T-cell (primary cell): ENCODE measurements around the gene CPB2. TPM values are rescaled to one million over a fixed set of nuclear protein-coding genes. Genes with fewer than 3 reads are reported as not detected.

Source experiments
- ATAC-seq, 4 experiments: fragments of 200-7000 bp in 3 of 4; fragments of 150-1000 bp in 1 of 4; cut with Tn5 transposase; replicated peaks in 1 of 4; 1 replicate in 3 of 4; 2 replicates in 1 of 4; pipeline ENCODE4 v1.10.0; 2021; ENCODE audit warnings: moderate library complexity in 3 of 4, mild to moderate bottlenecking in 2 of 4, moderate number of reproducible peaks in 1 of 4
- CTCF ChIA-PET, 2 donors: fragments of 300-600 bp; sonication (Branson Sonifier 250); formaldehyde crosslinking; loops; one replicate each; lab custom pipeline; 2022; ENCODE audit warnings: antibody characterized with exemption in 2 of 2; lab: Charles Lee
- POLR2A ChIA-PET, 2 donors: fragments of 300-600 bp; sonication (Branson Sonifier 250); formaldehyde crosslinking; loops; one replicate each; lab custom pipeline; 2022; ENCODE audit warnings: antibody characterized with exemption in 2 of 2; lab: Charles Lee
- DNase-seq, 35 experiments: peaks; one replicate each; pipeline versions ENCODE4 v3.0.0 to v3.0.0-alpha.2; 2013 to 2023
- H3K27ac ChIP-seq: one replicate; pipeline ENCODE4 v1.5.1; 2013; ENCODE audit warnings: low read length
- H3K27me3 ChIP-seq, 2 experiments: replicated peaks in 1 of 2; 1 replicate in 1 of 2; 2 replicates in 1 of 2; pipeline versions ENCODE4 v1.6.1 to v1.7.0; 2013; ENCODE audit warnings: low read length in 1 of 2, mixed read lengths in 1 of 2; ENCODE audit not compliant: control insufficient read depth in 2 of 2, insufficient read depth in 2 of 2; ENCODE audit errors: extremely low read depth in 1 of 2
- H3K36me3 ChIP-seq, 2 donors: 1 replicate in 1 of 2; 2 replicates in 1 of 2; pipeline versions ENCODE4 v1.6.1 to v1.7.0; 2013; ENCODE audit warnings: low read length in 1 of 2; ENCODE audit not compliant: control insufficient read depth in 2 of 2, insufficient read depth in 1 of 2; ENCODE audit errors: extremely low read depth in 1 of 2
- H3K4me1 ChIP-seq, 2 experiments: 1 replicate in 1 of 2; 2 replicates in 1 of 2; pipeline versions ENCODE4 v1.6.1 to v1.7.0; 2013; ENCODE audit warnings: low read length in 2 of 2, mixed read lengths in 1 of 2; ENCODE audit not compliant: insufficient read depth in 2 of 2, control insufficient read depth in 1 of 2; ENCODE audit errors: extremely low read depth in 1 of 2
- H3K4me3 ChIP-seq, 2 donors: 1 replicate in 1 of 2; 2 replicates in 1 of 2; pipeline versions ENCODE4 v1.5.1 to v1.7.0; 2013; ENCODE audit warnings: mild to moderate bottlenecking in 2 of 2, low read length in 1 of 2, moderate library complexity in 1 of 2; ENCODE audit not compliant: control insufficient read depth in 1 of 2; ENCODE audit errors: extremely low read depth in 1 of 2
- H3K9me3 ChIP-seq: 2 replicates; pipeline ENCODE4 v1.7.0; 2013
- H3K27ac Mint-ChIP-seq, 2 donors: one replicate each; pipeline ENCODE4 v1.8.0; 2020 to 2021; ENCODE audit warnings: mild to moderate bottlenecking in 2 of 2, mixed read lengths in 2 of 2
- H3K27me3 Mint-ChIP-seq, 2 donors: one replicate each; pipeline ENCODE4 v1.8.0; 2021 to 2022; ENCODE audit warnings: mixed read lengths in 2 of 2
- H3K36me3 Mint-ChIP-seq: one replicate; pipeline ENCODE4 v1.8.0; 2021; ENCODE audit warnings: mixed read lengths
- H3K4me1 Mint-ChIP-seq, 3 donors: one replicate each; pipeline ENCODE4 v1.8.0; 2020 to 2022; ENCODE audit warnings: mixed read lengths in 3 of 3, mild to moderate bottlenecking in 1 of 3
- H3K4me3 Mint-ChIP-seq, 3 donors: one replicate each; pipeline ENCODE4 v1.8.0; 2020 to 2022; ENCODE audit warnings: mild to moderate bottlenecking in 3 of 3, mixed read lengths in 3 of 3, moderate library complexity in 3 of 3
- H3K9me3 Mint-ChIP-seq, 3 donors: one replicate each; pipeline ENCODE4 v1.8.0; 2020 to 2022; ENCODE audit warnings: mixed read lengths in 3 of 3
- WGBS: methylation state at CpG from one replicate; pipeline ENCODE4 v1.1.5; 2013; ENCODE audit warnings: missing lambda C conversion rate; ENCODE audit not compliant: insufficient coverage; 5-methylcytosine and 5-hydroxymethylcytosine counted together
- total RNA-seq, 35 experiments: library from RNA in 6 of 35; stranded (reverse) in 6 of 35; fragments of 120-200 nt in 1 of 35; gene quantifications; one replicate each; pipeline versions ENCODE4 v1.2.1 to v1.2.4 and lab custom pipeline; 2013 to 2026

CPB2 gene
- total RNA-seq, 5 donors from 2014 or later (not counting 1 experiment from before 2014, with no cell fraction given), result 0.13 to 0.29 (median 0.28) TPM; not detected in 2

DNA sequence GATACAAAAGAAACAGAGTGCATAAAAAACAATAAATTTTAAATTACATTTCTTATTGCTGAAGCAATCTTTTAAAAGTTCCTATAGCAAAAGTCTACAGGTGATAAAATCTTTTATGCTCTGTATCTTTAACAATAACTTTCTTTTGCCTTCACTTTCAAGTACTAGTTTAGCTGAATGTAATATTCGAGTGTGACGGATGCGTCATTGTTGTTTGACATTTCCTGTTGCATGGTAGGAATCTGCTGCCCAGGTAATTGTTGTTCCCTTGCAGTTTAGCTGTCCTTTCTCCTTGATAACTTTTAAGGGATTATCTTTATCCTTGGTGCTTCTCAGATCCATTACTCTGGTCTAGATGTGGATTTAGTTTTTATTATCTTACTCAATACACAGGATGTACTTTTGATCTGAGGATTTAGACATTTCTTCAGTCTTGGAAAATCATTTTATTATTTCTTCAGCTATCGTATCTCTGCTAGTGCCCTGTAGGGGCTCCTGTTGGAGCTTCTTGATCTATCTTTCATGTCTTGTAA is 2.1 kb upstream of the CPB2 start:
- no peak overlapping the region for H3K27ac Mint-ChIP-seq
- peaks cover 8 to 23% of the 10 kb centered on the region in 2 donors for H3K27me3 Mint-ChIP-seq
- Histone ChIP-seq H3K27me3 (peaks cover 0 to 11% of the 10 kb centered on the region in 2 experiments), H3K27ac (no peak overlapping the region), H3K9me3 (no peaks in the 10 kb centered on the region), H3K36me3 (no peaks in the 10 kb centered on the region), H3K4me1 (no peaks in the 10 kb centered on the region), H3K4me3 (no peak overlapping the region)
- DNase-seq (peak in 1 of 35 experiments; percentile 22), ATAC-seq (peak in 1 of 4 experiments; percentile 67)
- peaks cover 3% of the 10 kb centered on the region for H3K36me3 Mint-ChIP-seq
- CTCF ChIA-PET, result interaction anchor here (0.5 to 1.5 kb wide), 3 partner anchors 19 to 701 kb away, joined by 3 to 5 read pairs (median 4); no protein-coding TSS in a partner anchor
- H3K4me3 Mint-ChIP-seq, result no peak overlapping the region
- no peaks in the 10 kb centered on the region for H3K9me3 Mint-ChIP-seq
- POLR2A ChIA-PET, result interaction anchor here in 1 of 2 donors (0.6 kb wide), 1 partner anchor 1780 kb away, joined by 5 read pairs; no protein-coding TSS in a partner anchor
- WGBS, result no CpG with 5 or more reads among the region's 4 CpGs
- H3K4me1 Mint-ChIP-seq, result peaks cover 8 to 13% (median 9%) of the 10 kb centered on the region in 3 donors

DNA sequence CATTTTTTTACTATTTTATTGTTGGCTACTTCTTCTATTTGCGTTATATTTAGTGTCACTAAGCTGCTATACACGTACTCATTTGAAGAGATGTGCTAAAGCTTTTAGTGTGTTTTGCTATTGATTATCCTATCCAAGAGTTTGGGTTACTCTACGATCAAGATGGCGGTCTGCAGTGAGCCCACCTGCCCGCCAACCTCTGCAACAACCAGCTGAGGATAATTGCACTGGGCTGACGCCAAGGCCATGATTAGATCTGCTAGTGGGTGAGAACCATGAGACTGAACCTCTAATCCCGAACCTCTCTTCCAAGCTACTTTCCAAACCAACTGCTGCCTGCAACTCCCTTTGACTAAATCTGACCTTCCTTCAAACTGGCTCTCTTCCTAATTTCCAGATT is 1.8 kb downstream of the CPB2 start:
- H3K4me3 Mint-ChIP-seq, result no peak overlapping the region

DNA sequence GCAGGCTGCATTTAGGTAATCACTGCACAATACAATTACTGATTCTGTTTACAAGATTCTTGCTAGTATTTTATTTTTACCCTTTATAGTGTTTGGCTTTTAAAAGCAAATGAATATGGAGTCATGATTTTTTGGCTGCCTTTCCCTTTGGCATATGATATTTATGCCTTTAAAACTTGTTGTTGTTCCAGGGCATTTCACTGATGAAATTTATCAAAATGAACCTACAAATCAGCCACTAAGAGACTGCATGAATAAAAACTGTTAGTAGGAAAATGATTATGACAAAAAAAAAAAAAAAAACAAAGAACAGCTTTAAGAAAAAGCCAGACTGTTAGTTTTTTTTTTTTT is 2.6 kb downstream of the CPB2 start:
- Histone ChIP-seq H3K36me3 (no peaks in the 10 kb centered on the region), H3K4me3 (no peak overlapping the region), H3K9me3 (no peaks in the 10 kb centered on the region), H3K27me3 (peaks cover 0 to under 1% of the 10 kb centered on the region in 2 experiments), H3K4me1 (no peaks in the 10 kb centered on the region), H3K27ac (no peak overlapping the region)
- no peaks in the 10 kb centered on the region for H3K9me3 Mint-ChIP-seq
- DNase-seq, result no peak
- ATAC-seq, result no peak
- ChIA-PET CTCF (interaction anchor here in 1 of 2 donors (0.6 kb wide), 2 partner anchors 60 to 703 kb away, joined by 3 to 5 read pairs; no protein-coding TSS in a partner anchor), POLR2A (interaction anchor here (0.6 to 0.7 kb wide), 3 partner anchors 48 to 179 kb away, joined by 3 to 13 read pairs (median 7); no protein-coding TSS in a partner anchor)
- no peak overlapping the region for H3K4me3 Mint-ChIP-seq
- no peaks in the 10 kb centered on the region for H3K36me3 Mint-ChIP-seq
- H3K4me1 Mint-ChIP-seq, result peaks cover 5 to 6% (median 5%) of the 10 kb centered on the region in 3 donors
- no peak overlapping the region for H3K27ac Mint-ChIP-seq
- H3K27me3 Mint-ChIP-seq, result peaks cover 0 to 1% of the 10 kb centered on the region in 2 donors

More for the DNA sequence above, 1.8 kb downstream of the CPB2 start:
- H3K4me1 Mint-ChIP-seq, result peaks cover 5 to 13% (median 8%) of the 10 kb centered on the region in 3 donors
- Histone ChIP-seq H3K36me3 (no peaks in the 10 kb centered on the region), H3K27ac (no peak overlapping the region), H3K4me3 (no peak overlapping the region), H3K4me1 (no peaks in the 10 kb centered on the region), H3K27me3 (no peaks in the 10 kb centered on the region), H3K9me3 (no peaks in the 10 kb centered on the region)
- no peak overlapping the region for H3K27ac Mint-ChIP-seq
- DNase-seq (no peak), ATAC-seq (no peak)
- H3K27me3 Mint-ChIP-seq, result peaks cover 0 to 1% of the 10 kb centered on the region in 2 donors
- ChIA-PET POLR2A (interaction anchor here (0.6 to 0.7 kb wide), 3 partner anchors 47 to 178 kb away, joined by 3 to 13 read pairs (median 7); no protein-coding TSS in a partner anchor), CTCF (interaction anchor here (0.6 kb wide), 3 partner anchors 59 to 703 kb away, joined by 3 to 7 read pairs (median 5); no protein-coding TSS in a partner anchor)
- no peaks in the 10 kb centered on the region for H3K9me3 Mint-ChIP-seq
- WGBS, result no CpG with 5 or more reads among the region's 7 CpGs
- H3K36me3 Mint-ChIP-seq, result no peaks in the 10 kb centered on the region

DNA sequence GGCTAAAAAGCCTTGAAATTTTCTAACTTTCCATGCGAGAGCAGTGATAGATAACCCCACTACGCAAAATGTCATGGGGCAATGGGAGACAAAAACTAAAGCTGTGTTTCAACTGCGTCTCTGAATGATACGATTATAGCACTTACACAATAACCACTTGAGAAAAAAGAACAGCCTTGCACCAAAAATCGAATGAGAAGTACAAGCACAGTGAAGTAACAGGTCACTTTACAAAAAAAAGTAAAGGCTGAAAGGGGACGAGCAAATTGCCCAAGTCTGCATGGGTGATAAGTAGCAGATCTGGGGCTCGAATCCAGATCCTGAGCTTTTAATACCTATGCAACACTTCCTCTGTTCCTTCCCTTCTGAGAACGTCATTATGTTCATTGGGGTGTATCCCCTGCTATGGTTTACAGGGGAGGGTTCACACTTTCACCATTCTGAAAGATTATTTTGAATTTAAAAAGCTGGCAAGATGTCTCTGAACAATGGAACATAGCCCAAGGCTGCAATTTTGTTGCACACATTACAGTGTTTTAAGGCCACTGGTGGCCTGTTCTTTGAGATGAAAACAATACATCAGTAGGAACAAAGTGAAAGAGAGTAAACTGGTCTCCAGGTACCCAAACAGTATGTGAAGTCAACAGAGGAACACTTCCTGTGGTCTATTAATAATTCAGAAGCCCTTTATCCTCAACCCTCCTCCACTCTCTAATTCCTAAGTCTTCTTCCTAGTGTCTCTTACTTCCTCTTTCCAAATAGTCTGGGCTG is 3.2 kb downstream of the CPB2 start:
- Mint-ChIP-seq H3K27me3 (peaks cover 0 to 2% of the 10 kb centered on the region in 2 donors), H3K4me1 (peaks cover 0 to under 1% (median 0%) of the 10 kb centered on the region in 3 donors), H3K36me3 (no peaks in the 10 kb centered on the region), H3K9me3 (no peaks in the 10 kb centered on the region), H3K4me3 (no peak overlapping the region), H3K27ac (no peak overlapping the region)
- Histone ChIP-seq H3K4me1 (no peaks in the 10 kb centered on the region), H3K4me3 (no peak overlapping the region), H3K36me3 (no peaks in the 10 kb centered on the region), H3K9me3 (no peaks in the 10 kb centered on the region), H3K27me3 (peaks cover 0 to 3% of the 10 kb centered on the region in 2 experiments), H3K27ac (no peak overlapping the region)
- WGBS, result 94% methylated on average over 3 of the region's 8 CpGs
- no peak for ATAC-seq
- no peak for DNase-seq
- ChIA-PET CTCF (no interaction called here), POLR2A (no interaction called here)

DNA sequence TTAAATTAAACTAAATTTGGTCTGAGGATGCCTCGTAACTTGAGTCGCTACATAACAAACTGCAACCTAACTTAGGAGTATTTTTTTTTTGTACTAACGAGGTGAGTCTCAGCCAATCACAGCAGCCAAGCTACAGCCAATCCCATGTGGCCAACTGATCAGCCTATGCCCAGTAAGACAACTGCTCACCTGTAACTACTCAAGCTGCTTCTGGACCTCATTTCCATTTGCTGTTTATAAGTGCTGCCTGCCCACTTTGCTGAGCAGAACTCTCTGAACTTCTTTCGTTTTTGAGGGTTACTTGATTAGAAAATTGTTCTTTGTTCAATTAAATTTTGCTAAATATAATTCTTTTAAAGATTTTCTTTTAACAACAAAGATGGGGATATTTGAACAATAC is 3.8 kb downstream of the CPB2 start:
- H3K9me3 Mint-ChIP-seq, result no peaks in the 10 kb centered on the region
- peaks cover 4 to 8% of the 10 kb centered on the region in 2 donors for H3K27me3 Mint-ChIP-seq

DNA sequence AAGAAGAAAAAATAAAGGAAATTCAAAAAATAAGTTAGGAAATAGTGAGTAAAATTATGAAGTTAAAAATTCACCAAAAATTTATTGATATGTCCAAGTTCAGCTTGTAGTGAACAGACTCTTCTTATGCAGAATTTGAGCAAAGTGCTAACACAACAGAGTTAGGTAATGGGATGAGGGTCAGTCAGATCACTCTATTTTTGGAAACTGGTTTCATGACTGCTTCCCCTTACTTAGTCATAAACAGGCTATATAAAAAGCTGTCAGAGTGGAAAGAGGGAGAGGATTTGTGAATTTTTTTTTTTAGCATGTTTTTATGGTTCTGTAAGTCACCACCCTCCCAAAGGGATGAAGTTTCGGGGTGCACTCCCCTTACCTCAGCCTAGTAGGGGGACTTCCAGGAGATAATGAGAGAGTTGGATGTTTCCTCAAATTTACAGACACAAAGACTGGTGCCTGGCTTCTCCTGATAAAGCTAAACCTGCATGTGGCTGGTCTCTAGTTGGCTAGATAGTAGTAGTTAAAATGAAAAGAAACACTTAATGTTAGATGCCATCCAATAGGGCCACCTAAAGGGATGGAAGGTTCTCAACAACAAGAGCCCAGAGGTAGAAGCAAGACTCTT is 4.5 kb downstream of the CPB2 start:
- no peaks in the 10 kb centered on the region for H3K9me3 ChIP-seq
- no peak overlapping the region for H3K27ac ChIP-seq
- ChIA-PET CTCF (no interaction called here), POLR2A (no interaction called here)
- no peak overlapping the region for H3K4me3 ChIP-seq
- no peaks in the 10 kb centered on the region for H3K4me1 Mint-ChIP-seq
- DNase-seq (no peak), ATAC-seq (no peak)
- no peaks in the 10 kb centered on the region for H3K4me1 ChIP-seq
- H3K36me3 ChIP-seq, result no peaks in the 10 kb centered on the region
- H3K9me3 Mint-ChIP-seq, result no peaks in the 10 kb centered on the region
- no peak overlapping the region for H3K27ac Mint-ChIP-seq
- peaks cover 0 to 8% of the 10 kb centered on the region in 2 experiments for H3K27me3 ChIP-seq
- peaks cover 4 to 8% of the 10 kb centered on the region in 2 donors for H3K27me3 Mint-ChIP-seq
- H3K4me3 Mint-ChIP-seq, result no peak overlapping the region
- WGBS, result no CpG with 5 or more reads among the region's 1 CpG
- no peaks in the 10 kb centered on the region for H3K36me3 Mint-ChIP-seq

More for the DNA sequence above, 3.8 kb downstream of the CPB2 start:
- H3K4me1 Mint-ChIP-seq, result no peaks in the 10 kb centered on the region
- no peaks in the 10 kb centered on the region for H3K36me3 Mint-ChIP-seq
- H3K9me3 ChIP-seq, result no peaks in the 10 kb centered on the region
- no peak for DNase-seq
- H3K36me3 ChIP-seq, result no peaks in the 10 kb centered on the region
- ATAC-seq, result no peak
- peaks cover 0 to 6% of the 10 kb centered on the region in 2 experiments for H3K27me3 ChIP-seq
- H3K27ac ChIP-seq, result no peak overlapping the region
- CTCF ChIA-PET, result no interaction called here
- no peak overlapping the region for H3K4me3 ChIP-seq
- WGBS, result no CpG with 5 or more reads among the region's 4 CpGs
- H3K4me1 ChIP-seq, result no peaks in the 10 kb centered on the region
- no peak overlapping the region for H3K27ac Mint-ChIP-seq
- H3K4me3 Mint-ChIP-seq, result no peak overlapping the region
- POLR2A ChIA-PET, result no interaction called here
